HepG2 (cell line): ENCODE measurements around the gene NDUFA13. TPM values are rescaled to one million over a fixed set of nuclear protein-coding genes. Genes with fewer than 3 reads are reported as not detected.

ENCODE experiments used
- ARNT2 ChIP-seq: sonication (generic); formaldehyde crosslinking; IDR thresholded peaks from 2 replicates; pipeline ENCODE4 v1.8.0; 2022; ENCODE audit warnings: mild to moderate bottlenecking, low read depth, missing genetic modification reagents, moderate library complexity
- ATF2 ChIP-seq: sonication (generic); formaldehyde crosslinking; IDR thresholded peaks from 2 replicates; pipeline ENCODE4 v1.4.0; 2020; ENCODE audit warnings: missing genetic modification reagents
- CEBPB ChIP-seq: IDR thresholded peaks from 2 replicates; pipeline ENCODE4 v1.6.1; 2011; ENCODE audit warnings: low read depth, low read length, improper control_type of control experiment, borderline replicate concordance
- CENPT ChIP-seq: sonication (generic); formaldehyde crosslinking; IDR thresholded peaks from 2 replicates; pipeline ENCODE4 v1.8.0; 2022; ENCODE audit warnings: low read depth, mild to moderate bottlenecking, moderate library complexity, missing genetic modification reagents
- KDM5B ChIP-seq: sonication (generic); formaldehyde crosslinking; IDR thresholded peaks from 2 replicates; pipeline ENCODE4 v1.4.0; 2020; ENCODE audit warnings: missing genetic modification reagents, mild to moderate bottlenecking, borderline replicate concordance
- KMT2A ChIP-seq: sonication (generic); formaldehyde crosslinking; IDR thresholded peaks from 2 replicates; pipeline ENCODE4 v1.4.0; 2020; ENCODE audit warnings: missing genetic modification reagents
- NFAT5 ChIP-seq: sonication (generic); formaldehyde crosslinking; IDR thresholded peaks from 2 replicates; pipeline ENCODE4 v1.4.0; 2020; ENCODE audit warnings: missing genetic modification reagents
- SOX13 ChIP-seq, 3 experiments: fragments of 450-650 bp in 1 of 3; sonication (generic) in 1 of 3; formaldehyde crosslinking in 1 of 3; IDR thresholded peaks in 2 of 3; conservative IDR thresholded peaks in 1 of 3; 2 replicates each; pipeline versions ENCODE4 v1.5.0 to v1.6.1; 2016 to 2020; ENCODE audit warnings: antibody characterized with exemption in 1 of 3, mild to moderate bottlenecking in 1 of 3, missing compliant biosample characterization in 1 of 3, missing genetic modification reagents in 1 of 3, moderate library complexity in 1 of 3
- TRIM22 ChIP-seq: fragments of 450-650 bp; IDR thresholded peaks from 2 replicates; pipeline ENCODE4 v1.6.1; 2017
- ZFP37 ChIP-seq: sonication (generic); formaldehyde crosslinking; IDR thresholded peaks from 2 replicates; pipeline ENCODE4 v1.4.0; 2020; ENCODE audit warnings: missing genetic modification reagents, borderline replicate concordance
- ZNF431 ChIP-seq: sonication (generic); formaldehyde crosslinking; IDR thresholded peaks from 2 replicates; pipeline ENCODE4 v1.9.0; 2022; ENCODE audit warnings: missing genetic modification reagents, low read depth, mild to moderate bottlenecking, borderline replicate concordance
- ZNF569 ChIP-seq: sonication (generic); formaldehyde crosslinking; IDR thresholded peaks from 2 replicates; pipeline ENCODE4 v1.5.0; 2020; ENCODE audit warnings: mild to moderate bottlenecking, missing genetic modification reagents, moderate library complexity, borderline replicate concordance
- ZNF678 ChIP-seq: sonication (generic); formaldehyde crosslinking; IDR thresholded peaks from 2 replicates; pipeline ENCODE4 v1.4.0; 2020; ENCODE audit warnings: mild to moderate bottlenecking, missing genetic modification reagents
- ZNF687 ChIP-seq: sonication (generic); formaldehyde crosslinking; IDR thresholded peaks from 2 replicates; pipeline ENCODE4 v1.5.1; 2020; ENCODE audit warnings: mild to moderate bottlenecking, missing genetic modification reagents, moderate library complexity
- polyA plus RNA-seq, 8 experiments: library from polyadenylated mRNA; depleted of rRNA in 3 of 8; stranded (reverse) in 7 of 8; unstranded in 1 of 8; fragments of >200 nt; fragmentation: Illumina TruSeq in 4 of 8; extraction: Trizol in 4 of 8; gene quantifications; 2 replicates each; pipeline versions ENCODE4 v1.2.1 to v1.2.3, GENCODE V29; 2011 to 2016; ENCODE audit warnings: low read depth in 4 of 8, missing spikeins in 1 of 8, mixed read lengths in 1 of 8; ENCODE audit not compliant: insufficient read depth in 1 of 8
- total RNA-seq, 5 experiments: library from RNA; depleted of rRNA; stranded (reverse); fragments of >200 nt; fragmentation: Illumina TruSeq; extraction: Trizol; gene quantifications; 2 replicates each; pipeline ENCODE4 v1.2.3, GENCODE V29; 2016; ENCODE audit warnings: low read depth in 1 of 5

NDUFA13 gene
- total and polyA plus RNA-seq, 2 of the 13 experiments (the other 11 are each of a cell fraction or from before 2014, with no cell fraction given) = 337 to 366 TPM

- TF ChIP-seq CENPT (CRISPR knock-in tag) (no peak), NFAT5 (CRISPR knock-in tag) (peak; percentile 42; the same call in 1 of the 2 replicates), CEBPB (no peak), SOX13 (IDR thresholded peaks at IDR 0.05) (no peak), SOX13 (CRISPR knock-in tag; conservative IDR thresholded peaks at IDR 0.05 in 1 of 2, IDR thresholded peaks at IDR 0.05 in 1 of 2) (peak in 1 of 2 experiments; percentile 43; a peak in 1 of 4 replicates), KMT2A (peak; percentile 73; the same call in 1 of the 2 replicates), ARNT2 (CRISPR knock-in tag) (peak; percentile 68; the same call in 1 of the 2 replicates), KDM5B (CRISPR knock-in tag) (peak; percentile 39; the same call in 1 of the 2 replicates), ZFP37 (CRISPR knock-in tag) (peak; percentile 52; the same call in 1 of the 2 replicates), TRIM22 (no peak), ZNF431 (0 out of 2 replicates have a peak, but pooled peaks have one; percentile 53), ZNF569 (no peak), ATF2 (CRISPR knock-in tag) (peak; percentile 62; the same call in 1 of the 2 replicates), ZNF678 (CRISPR knock-in tag) (peak; percentile 79; the same call in 1 of the 2 replicates), ZNF687 (CRISPR knock-in tag) (peak; percentile 90)
Measured at GRCh38 chr19:19515642-19516519, at the start of gene NDUFA13 (continued).
